ENCODE results near the gene N4BP3. TPM values are rescaled to one million over a fixed set of nuclear protein-coding genes. Genes with fewer than 3 reads are reported as not detected.

Gene N4BP3
- total RNA-seq, 1 donor = 0.18 TPM

GRCh38 chr5:178107756-178108310, 5.5 kb upstream of the N4BP3 start:
- H3K4me3 ChIP-seq (ENCODE audit: low read depth, low read length) = no peak overlapping the region
- DNase-seq (ENCODE audit: low read depth) = no peak
- TF ChIP-seq CTCF (IDR thresholded peaks at IDR 0.05; ENCODE audit: insufficient read depth, low read length) = no peak

- no peak for TF ChIP-seq CTCF (IDR thresholded peaks at IDR 0.05; ENCODE audit: insufficient read depth, low read length)
- DNase-seq (ENCODE audit: low read depth) = no peak
- no peak overlapping the region for H3K4me3 ChIP-seq (ENCODE audit: low read depth, low read length)
These were observed 4.9 kb upstream of the N4BP3 start for GRCh38 chr5:178108446-178108845.

DNA sequence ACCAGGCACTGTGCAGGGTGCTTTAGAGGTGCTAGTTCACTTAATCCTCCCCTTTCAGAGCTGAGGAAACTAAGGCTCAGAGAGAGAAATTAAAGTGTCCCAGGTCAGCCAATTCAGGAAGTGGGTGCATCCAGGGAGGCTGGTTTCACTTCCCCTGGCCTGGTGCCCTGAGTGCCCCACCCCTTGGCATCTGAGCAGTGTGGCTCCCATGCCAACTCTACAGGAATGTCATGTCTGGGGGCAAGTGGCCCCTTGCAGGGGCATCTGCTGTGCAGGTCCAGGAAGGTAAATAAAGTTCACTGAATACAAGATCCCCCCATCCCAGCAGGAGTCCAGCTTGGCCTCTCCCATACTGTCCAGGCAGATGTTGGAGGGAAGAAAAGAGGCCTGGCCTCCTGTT, 4.4 kb upstream of the N4BP3 start:
- H3K4me3 ChIP-seq (ENCODE audit: low read depth, low read length) = no peak overlapping the region
- no peak for DNase-seq (ENCODE audit: low read depth)
- no peak for TF ChIP-seq CTCF (IDR thresholded peaks at IDR 0.05; ENCODE audit: insufficient read depth, low read length)

DNA sequence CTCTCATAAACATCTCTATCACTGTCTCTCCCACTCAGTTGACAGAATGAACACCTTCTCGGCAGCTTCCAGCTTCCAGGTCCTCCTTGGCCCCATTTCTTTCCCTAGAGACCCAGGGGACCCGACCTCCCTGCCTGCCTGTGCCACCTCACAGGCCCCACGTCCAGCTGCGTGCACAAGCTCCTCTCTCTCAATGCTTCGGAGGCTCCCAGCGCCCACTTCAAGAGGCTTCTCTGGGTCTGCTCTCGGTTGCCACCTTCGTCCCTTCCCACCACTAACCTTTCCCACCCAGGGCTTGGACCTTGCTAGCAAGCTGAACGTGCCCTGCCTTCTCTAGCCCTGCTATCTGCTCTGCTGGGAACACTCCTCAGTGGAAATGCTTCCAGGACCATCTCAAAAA, 2.8 kb upstream of the N4BP3 start:
- no peak for DNase-seq (ENCODE audit: low read depth)
- TF ChIP-seq CTCF (IDR thresholded peaks at IDR 0.05; ENCODE audit: insufficient read depth, low read length) = no peak
- no peak overlapping the region for H3K4me3 ChIP-seq (ENCODE audit: low read depth, low read length)

DNA sequence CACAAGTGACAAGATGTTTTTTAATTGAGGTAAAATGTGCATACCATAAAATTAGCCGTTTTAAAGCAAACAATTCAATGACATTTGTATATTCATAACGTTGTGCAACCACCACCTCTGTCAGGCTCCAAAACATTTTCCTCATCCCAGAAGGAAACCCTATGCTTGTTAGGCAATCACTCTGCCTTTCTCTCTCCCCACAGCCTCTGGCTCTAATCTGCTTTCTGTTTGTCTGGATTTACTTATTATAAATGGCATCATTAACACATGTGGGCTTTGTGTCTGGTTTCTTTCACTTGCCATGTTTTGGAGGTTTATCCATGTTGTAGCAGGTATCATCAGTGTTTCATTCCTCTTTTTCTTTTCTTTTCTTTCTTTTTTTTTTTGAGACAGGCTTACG, 1.4 kb upstream of the N4BP3 start:
- no peak overlapping the region for H3K4me3 ChIP-seq (ENCODE audit: low read depth, low read length)
- peak; percentile 68 for DNase-seq (ENCODE audit: low read depth)
- TF ChIP-seq CTCF (IDR thresholded peaks at IDR 0.05; ENCODE audit: insufficient read depth, low read length) = no peak

DNA sequence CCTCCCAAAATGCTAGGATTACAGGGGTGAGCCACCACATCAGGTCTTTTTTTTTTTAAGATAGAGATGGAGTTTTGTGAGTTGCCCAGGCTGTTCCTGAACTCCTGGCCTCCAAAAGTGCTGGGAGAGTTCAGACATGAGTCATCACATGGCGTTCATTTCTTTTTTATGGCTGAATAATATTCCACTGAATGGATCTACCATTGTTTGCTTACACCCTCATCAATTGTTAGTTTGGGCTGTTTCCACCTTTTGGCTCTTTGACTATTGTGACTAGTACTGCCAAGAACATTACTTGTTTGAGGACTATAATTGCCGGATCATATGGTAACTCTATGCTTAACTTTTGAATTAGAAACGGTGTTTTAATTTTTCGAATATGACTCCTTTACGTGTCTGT, 787 bp upstream of the N4BP3 start:
- no peak overlapping the region for H3K4me3 ChIP-seq (ENCODE audit: low read depth, low read length)
- no peak for TF ChIP-seq CTCF (IDR thresholded peaks at IDR 0.05; ENCODE audit: insufficient read depth, low read length)
- DNase-seq (ENCODE audit: low read depth) = no peak

DNA sequence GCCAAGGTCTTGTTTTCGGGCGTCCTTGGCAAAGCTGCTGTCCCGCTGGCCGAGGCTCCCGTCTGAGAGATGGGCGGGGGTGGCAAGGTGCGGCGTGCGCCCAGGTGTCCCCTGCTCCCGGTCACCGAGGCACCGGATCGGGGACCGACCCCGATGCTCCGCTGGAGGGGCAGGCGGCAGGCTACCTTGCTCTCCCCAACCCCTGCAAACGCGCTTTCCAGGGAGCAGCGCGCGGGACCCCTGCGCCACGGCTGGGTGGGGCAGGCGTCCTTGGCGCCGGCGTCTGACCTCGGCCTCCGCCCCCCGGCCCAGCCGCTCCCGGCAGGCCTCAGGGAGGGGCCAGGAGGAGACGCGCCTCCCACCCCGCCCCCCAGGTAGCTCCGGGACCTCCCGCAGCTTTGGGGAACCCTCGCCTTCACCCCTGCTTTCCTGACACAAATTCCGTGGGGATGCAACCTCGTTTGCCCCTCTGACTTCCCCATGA, 551 bp downstream of the N4BP3 start:
- TF ChIP-seq CTCF (IDR thresholded peaks at IDR 0.05; ENCODE audit: insufficient read depth, low read length) = no peak
- peak overlapping the region; percentile 50 for H3K4me3 ChIP-seq (ENCODE audit: low read depth, low read length)
- no peak for DNase-seq (ENCODE audit: low read depth)

Measured in fibroblast of the aortic adventitia (primary cell).